ENCODE data around the gene SMIM38.
"Not testable (repeated sequence)": the region's sequence is repeated elsewhere in the genome, so short reads cannot be mapped to it uniquely, and the experiment has no call there.

SMIM38 gene

DNA sequence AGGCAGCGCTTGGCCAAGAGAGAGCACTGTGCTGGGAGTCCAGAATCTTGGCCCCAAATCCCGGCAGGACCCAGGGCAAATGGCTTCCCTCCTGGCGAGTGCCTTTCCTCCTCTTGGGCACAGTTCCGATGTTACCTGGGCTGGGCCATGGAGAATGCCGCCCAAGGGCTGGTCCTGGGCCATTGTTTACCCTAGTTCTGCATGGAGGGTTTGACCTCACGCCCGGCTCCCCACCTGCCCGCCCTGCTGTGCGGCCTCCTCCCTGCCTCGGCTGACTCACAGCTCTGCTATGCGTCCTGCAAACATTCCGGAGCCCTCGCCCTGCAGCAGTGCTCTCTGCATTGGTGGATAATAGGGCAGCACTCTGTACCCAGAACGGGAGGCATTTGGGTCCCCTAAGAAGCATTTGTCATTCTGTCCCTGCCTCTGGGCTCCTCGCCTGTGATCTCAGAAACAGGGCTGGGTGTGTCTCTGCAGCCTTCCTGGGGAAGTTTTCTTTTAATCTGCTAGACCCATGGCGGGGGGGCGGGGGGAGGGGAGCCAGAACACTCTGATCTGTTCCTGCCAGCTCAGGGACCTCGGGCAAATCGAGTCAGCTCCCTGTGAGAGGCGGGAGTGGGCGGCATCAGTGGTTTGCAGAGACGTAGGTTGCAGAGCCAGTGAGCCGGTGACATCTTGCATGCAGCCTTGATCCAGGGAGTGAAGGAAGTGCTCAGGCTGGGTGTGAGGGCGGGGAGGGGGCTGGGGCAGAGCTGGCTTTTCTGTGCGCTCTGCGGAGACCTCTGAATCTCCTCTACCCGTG, 32.9 kb upstream of the SMIM38 start:
- no peak for DNase-seq

DNA sequence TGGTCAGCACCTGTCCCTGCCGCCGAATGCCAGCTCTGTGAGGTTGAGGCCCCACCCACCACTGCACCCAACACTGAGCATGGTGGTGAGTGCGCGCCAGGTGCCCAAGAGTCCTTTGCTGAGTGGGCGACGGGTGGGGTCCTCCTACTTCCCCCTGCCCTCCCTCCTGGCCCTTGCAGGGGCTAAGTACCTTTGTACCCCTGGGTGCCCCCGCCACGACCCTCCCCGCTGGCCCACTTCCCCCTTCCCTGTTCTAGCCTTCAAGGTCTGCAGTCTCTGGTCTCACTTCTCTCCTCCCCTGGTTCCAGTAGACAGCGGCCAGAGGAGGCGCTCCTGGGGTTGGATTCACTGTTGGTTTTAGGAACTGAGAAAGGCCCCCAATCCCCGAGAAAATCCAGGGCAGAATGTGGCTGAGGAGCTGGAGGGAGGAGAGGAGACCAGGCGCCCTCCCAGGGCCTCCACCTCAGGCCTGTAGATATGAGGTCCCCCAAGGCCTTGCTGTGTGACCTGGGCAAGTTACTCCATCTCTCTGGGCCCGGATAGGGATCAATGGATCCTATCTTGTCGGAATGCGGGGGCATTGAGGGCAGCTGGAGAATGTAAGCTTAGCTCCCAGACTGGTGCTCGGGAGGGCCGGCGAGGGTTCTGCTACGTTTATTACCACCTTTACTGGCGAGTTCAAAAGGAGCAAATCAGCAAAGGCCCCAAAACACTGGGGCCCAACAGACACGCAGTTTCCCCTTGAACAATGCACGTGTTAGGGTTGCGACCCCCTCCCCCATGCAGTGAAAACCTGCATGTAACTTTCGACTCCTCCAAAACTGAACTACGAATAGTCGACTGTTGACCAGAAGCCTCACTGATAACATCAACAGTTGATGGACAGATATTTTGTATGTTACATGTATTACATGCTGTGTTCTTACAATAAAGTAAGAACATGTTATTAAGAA, 31.9 kb upstream of the SMIM38 start:
- DNase-seq = no peak

DNA sequence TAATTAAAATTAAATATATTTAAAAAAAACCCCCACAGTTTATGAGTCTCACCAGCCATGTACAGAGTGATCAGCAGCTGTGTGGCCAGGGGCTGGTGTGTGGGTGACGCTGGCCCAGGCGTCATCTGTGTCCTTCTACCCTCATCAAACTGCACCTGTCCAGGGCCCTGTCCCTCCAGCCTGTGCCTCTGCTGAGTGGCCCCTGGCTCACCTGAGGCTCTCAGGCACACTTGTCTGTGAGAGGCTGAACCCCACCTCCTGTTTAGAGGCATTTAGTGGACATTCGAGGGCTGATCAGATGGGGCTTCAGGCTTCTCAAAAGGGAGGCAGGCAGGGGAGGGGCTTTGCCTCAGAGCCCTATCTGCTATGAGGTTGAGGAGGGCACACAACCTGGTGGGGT, 29.9 kb upstream of the SMIM38 start:
- DNase-seq = no peak

DNA sequence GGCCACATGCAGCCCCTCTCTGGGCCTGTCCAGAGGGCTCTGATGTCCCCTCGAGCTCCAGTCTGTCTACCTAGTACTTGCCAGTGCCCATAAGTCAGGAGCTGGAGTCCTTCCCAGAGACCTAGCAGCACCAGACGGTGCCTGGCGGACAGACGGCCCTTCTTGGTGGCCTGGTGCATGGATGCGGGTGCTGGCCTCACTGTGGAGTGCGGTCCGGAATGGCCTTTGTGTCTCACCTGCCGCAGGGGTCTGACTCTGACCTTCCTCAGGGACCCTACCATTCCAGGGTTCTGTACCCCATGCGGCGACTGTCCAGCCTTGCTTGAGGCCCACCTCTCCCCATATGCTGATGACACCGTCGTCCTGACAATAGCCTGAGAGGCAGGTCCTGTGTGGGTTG, 29.4 kb upstream of the SMIM38 start:
- DNase-seq = no peak

DNA sequence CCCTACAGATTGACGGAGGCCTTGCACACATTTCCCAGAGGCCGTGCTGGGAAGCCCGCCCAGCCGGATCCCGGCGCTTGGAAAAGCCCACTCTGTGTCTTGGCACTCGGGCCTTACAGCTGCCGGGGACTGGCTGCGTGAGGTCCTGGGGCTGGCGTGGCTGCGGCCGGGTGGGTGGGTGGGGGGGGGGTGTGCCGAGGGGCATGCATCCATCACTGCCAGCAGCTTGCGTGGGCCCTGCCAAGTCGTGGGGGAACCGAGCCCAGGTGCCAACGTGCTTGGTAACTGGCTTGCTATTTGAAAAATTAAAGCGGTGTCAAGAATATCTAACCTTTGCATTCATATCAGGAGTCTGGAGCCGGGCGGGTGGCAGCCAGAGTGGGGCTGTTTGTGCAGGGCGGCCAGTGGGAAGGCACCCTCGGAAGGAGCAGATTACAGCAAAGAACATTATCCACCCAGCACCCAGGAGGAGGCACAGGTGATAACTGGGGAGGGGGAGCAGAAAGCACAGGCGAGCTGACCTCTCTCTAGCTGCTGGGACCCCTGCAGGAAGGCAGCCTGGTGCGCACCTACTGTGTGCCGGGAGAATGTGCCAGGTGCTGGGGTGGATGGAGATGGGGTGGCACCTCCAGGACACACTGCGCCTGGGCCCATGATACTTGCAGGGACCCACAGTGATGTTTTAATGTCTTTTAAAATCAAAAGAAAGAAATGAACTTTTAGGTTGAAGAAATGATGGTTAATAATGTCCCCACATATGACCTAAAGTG, 28.5 kb upstream of the SMIM38 start:
- no peak for DNase-seq

DNA sequence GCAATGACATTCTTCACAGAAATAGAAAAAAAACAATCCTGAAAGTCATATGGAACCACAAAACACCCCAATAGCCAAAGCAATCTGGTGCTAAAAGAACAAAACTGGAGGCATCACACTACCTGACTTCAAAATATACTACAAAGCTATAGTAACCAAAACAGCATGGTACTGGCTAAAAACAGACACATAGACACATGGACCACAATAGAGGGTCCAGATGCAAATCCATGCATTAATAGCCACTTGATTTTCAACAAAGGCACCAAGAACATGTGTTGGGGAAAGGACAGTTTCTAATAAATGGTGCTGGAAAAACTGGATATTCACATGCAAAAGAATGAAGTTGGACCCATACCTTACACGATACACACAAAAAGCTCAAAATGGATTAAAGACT, 27.9 kb upstream of the SMIM38 start:
- no peak for DNase-seq

DNA sequence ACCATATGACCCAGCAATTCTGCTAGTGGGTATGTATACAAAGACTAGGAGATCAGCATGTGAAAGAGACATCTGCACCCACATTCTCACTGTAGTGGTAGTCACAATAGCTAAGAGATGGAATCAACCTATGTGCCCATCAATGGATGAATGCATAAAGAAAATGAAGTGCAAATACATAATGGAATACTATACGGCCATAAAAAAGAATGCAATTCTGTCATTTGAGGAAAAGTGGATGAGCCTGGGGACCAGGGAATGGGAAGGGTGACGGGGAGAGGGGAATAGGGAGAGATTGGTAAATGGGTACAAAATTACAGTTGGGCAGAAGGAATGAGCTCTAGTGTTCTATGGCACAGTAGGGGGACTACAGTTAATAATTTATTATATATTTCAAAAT, 26.7 kb upstream of the SMIM38 start:
- DNase-seq = no peak

DNA sequence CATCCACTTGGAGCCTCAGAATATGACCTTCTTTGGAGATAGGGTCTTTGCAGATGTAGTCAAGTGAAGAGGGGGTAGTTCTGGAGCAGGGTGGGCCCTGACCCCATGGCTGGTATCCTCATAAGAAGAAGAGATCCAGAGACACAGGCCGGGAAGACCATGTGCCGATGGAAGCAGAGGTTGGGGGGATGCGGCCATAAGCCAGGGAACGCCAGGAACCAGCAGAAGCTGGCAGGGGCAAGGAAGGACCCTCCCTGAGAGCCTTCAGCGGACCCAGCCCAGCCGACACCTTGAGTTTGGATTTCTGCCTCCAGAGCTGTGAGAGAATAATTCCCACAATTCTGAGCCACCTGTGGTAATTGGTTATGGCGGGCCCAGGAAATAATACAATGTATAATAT, 26.1 kb upstream of the SMIM38 start:
- DNase-seq = no peak

DNA sequence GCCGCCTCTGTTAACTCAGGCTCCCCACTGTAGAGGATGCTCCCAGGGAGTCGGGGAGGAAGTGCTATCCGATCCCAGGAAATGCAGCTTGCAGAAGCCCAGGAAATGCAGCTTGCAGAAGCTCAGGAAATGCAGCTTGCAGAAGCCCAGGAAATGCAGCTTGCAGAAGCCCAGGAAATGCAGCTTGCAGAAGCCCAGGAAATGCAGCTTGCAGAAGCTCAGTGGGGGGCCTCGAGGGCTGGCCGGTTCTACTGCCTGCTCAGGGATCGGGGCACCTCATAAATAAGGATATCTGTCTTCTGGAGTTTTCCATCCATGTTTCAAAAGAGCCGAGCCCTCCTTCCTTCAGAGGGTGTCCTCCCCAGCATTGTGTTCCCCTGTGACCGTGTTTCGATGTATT, 25.1 kb upstream of the SMIM38 start:
- no peak for DNase-seq

DNA sequence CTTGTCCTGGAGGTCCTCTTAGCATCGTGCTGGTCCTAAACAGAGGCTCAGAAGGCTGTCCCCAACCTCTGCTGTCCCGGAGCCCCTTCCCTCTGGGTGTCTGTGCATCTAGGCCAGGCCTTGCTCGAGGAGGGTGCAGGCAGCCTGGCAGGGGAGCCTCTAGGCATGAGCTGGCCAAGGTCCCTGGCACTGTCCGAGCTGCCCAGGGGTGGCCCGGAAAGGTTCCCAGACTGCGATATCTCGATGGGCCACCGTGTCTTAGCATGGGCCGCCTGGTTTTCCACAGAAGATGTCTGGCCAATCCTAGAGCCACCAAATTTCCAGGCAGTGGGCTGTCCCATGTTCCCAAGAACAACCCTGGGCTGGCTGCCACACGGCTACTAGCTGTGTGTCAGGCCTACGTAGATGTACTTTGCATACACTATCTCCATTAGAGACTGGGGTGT, 24.6 kb upstream of the SMIM38 start:
- DNase-seq = no peak

DNA sequence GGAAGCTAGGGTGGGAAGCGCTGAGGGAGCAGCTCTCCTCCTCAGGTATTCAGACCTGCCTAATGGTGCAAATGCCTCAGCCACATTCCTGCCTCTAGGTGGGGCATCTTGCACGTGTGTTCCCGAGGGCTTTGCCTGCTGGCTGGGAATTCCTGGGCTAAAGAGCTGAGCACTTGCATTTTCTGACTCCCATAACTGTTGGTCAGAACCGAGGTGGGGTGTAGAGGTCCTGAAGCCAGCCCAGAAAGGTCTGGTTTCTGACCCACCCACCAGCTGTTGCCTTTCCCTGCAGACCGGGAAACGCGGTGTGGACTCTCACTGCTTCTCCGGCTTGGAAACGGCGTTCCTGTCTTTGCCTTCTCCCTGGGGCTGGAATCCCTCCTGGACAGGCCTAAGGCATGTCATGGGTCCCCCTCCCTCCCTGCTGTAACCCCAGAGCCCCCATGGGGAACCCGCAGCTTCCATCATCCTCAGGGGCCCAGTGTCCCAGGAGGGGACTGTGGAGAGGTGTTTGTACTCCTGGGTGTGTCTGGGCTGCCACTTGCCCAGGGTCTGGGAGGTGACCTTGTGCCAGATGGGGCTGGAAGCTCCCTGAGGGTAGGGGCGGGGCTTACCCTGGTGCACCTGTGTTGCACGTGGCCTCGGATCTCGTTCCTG, 24.0 kb upstream of the SMIM38 start:
- DNase-seq = peak; percentile 15

DNA sequence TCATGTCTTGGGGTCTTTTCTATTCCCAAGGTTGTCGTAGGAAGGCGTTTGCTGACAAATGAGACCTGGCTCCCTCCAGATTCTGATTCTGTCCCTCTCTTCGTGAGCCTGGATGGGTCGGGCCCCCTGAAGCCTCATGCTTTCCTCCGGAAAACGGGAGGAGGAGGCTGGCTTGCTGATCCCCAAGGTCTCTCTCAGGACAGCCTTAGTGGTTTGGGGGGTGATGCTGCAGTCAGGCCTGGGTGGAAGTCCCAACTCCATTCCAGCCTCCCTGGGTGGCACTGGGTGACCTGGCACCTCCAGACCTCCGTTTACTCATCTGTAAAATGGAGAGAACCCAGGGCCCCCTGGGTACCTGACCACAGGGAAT, 23.4 kb upstream of the SMIM38 start:
- no peak for DNase-seq

DNA sequence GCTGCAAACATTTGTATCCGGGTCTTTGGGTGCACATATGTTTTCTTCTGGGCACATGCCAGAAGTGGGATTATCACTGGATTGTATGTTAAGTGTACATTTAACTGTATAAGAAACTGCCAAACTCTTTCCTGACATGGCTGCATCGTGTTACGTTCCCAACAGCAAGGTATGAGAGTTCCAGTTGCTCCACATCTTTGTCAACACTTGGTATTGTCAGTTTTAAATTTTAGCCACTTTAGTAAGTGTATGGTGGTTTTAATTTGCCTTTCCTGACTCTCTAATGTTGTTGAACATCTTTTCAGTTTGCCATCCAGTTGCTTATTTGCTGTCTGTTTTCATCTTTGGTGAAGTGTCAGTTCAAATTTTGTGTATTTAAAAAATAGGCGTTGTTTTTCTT, 22.5 kb upstream of the SMIM38 start:
- no peak for DNase-seq

DNA sequence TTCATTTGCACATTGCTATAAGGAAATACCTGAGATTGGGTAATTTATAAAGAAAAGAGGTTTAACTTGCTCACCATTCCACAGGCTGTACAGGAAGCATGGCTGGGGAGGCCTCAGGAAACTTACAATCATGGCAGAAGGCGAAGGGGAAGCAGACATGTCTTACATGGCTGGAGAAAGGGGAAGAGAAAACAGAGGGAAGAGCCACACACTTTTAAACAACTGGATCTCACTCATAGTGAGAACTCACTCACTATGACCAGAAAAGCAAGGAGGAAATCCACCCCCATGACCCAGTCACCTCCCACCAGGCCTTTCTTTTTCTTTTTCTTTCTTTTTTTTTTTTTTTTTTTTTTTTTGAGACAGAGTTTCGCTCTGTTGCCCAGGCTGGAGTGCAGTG, 21.6 kb upstream of the SMIM38 start:
- not testable (repeated sequence) for DNase-seq

DNA sequence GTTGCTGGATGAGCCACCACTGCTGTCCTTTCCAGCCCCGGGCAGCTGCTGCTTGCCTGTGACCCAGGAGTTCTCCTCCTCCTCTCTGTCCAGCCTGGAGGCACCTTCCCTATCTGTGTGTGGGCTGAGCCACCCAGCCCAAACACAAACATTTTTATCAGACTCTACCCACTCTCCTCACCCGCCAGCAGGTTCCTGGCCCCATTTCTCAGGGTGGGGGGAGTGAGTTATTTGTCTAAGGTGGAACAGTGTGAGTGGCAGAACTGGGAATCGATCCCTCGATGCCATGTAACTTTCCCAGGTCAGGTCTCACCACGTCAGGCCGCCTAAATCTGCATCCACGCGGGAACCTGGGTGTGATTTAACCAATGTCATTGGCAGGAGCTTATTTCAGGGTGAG, 20.8 kb upstream of the SMIM38 start:
- no peak for DNase-seq

DNA sequence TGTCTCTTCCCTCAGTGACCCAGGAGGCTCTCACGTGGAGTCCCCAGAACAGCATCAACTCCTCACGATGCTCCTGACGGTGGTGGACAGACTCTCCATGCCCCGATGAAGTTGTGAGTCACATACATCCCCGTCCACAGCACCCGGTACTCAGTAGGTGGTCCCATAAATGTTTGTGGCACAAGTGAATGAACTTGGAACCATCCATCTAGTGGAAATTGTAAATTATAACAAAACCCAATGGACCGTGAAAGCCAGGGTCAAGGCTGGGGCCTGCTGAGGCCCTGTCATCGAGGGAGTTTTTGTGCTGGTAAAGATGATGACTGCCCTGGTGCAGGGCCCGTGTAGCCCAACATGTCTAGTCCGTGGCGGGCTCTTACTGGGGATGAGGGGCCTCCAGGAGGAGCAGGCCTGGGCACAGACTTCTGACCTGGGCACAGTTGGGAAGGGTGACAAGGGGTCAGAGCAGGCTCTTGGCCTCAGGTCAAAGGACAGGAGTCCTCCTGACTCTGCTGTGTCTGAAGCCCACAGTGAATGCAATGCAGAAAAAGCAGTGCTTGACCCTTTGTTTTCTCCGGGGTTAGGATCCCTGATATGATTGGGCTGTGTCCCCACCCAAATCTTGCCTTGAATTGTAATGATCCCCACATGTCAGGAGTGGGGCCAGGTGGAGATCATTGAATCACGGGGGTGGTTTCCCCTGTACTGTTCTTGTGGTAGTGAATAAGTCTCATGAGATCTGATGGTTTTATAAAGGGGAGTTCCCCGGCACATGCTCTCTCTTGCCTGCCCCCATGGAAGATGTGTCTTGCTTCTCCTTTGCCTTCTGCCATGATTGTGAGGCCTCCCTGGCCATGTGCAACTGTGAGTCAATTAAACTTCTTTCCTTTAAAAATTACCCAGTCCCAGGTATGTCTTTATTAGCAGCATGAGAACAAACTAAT, 20.0 kb upstream of the SMIM38 start:
- DNase-seq = no peak

DNA sequence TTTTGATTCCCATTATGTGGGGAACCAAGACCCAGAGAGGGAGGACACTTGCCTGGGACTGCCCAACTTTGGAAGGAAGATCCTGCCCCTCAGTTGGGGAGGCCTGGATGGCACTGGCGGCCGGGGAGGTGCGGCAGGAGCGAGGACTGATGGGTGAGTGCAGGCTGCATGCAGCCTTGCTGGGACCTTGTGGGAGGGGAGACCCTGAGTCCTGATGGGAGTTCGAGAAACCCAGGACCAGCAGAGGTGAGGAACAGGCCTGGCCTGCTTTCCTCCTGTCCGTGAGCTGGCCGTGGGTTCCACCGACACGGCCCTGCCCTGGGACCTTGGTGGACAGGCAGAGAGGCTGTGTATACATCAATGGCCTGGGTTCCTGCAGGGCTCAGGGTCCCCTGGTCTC, 19.3 kb upstream of the SMIM38 start:
- no peak for DNase-seq

DNA sequence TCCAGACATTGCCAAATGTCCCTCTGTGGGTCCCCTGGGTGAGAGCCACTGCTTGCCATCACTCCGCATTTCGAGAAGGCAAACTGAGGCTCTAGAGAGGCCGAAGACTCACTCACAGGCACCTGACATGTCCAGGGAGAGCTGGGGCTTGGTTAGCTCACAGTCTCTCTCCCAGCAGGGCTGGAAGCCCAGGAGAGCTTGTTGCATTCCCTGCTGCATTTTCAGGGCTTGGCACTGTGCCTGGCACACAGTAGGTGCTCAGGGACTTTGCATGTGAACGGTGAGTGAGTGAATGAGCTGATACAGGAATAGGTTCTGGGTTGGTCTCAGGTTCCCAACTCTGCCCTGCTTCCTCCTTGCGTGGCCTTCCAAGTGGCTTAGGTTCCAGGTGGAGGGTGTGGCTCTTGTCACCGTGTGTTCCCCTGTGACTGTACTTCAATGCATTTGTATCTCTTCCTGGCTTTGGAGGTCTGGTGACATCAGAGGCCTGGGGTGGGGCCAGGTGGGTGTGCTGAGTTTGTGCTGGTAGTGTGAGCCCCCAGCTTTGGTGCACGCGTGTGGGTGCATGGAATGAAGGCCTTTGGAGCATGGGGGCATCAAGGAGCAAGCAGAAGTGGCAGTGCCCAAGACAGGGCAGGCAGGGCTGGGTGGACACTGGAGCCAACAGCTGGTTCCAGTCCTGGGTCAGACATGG, 18.4 kb upstream of the SMIM38 start:
- DNase-seq = no peak

DNA sequence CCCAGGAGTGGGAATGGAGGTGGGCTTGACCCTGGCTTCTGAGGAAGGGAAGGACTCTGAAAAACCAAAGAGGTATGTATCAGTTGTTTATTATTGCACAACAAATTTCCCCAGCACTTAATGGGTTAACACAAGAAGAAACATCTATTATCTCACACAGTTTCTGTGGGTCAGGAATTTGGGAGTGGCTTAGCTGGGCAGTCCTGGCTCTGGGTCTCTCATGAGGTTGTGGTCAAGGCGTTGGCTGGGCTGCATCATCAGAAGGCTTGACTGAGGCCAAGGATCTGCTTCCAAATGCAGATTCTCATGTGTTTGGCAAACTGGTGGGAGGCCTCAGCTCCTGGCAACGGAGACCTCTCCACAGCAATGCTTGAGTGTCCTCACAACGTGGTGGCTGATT, 17.5 kb upstream of the SMIM38 start:
- DNase-seq = no peak

DNA sequence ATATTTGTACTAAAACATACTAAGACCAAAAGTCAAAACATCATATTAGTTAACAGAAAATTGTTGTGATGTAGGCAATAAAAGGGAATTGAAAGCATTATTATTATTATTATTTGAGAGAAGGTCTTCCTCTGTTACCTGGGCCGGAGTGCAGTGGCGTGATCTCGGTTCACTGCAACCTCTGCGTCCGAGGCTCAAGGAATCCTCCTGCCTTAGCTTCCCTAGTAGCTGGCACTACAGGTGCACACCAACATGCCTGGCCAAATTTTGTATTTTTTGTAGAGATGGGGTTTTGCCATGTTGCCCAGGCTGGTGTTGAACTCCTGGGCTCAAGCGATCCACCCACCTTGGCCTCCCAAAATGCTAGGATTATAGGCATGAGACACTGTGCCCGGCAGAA, 15.6 kb upstream of the SMIM38 start:
- not testable (repeated sequence) for DNase-seq

DNA sequence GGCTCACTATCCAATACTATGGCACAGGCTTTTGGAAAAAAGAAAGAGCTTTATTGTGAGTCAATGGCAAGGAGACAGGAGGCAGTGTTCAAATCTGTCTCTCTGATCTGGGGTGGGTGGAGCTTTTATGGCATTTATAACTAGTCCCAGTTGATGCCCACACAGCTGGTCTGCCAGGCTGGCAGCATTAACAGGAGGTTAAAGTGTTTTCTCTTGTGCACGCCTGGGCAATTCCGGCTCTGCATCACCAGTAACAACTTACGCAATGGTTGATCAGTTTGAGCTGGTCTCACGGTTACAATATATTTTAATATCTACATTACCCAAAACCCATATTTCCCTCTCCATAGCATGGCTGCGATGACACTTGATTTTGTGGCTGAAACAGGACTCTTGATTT, 15.1 kb upstream of the SMIM38 start:
- DNase-seq = peak; percentile 49
